HT-29 (cell line): ENCODE measurements around the gene AGO4. TPM values are rescaled to one million over a fixed set of nuclear protein-coding genes. Genes with fewer than 3 reads are reported as not detected.

ENCODE experiments used
- DNase-seq: peaks from one replicate; pipeline ENCODE4 v3.0.0-alpha.2; 2015; ENCODE audit warnings: low spot score
- total RNA-seq: library from RNA; depleted of rRNA; stranded (reverse); fragments of >200 nt; shearing (Covaris generic); gene quantifications from 2 replicates; pipeline ENCODE4 v1.2.3, GENCODE V29; 2014; rRNA removed

AGO4 gene
- total RNA-seq, 1 experiment from 2014 or later = 2.8 TPM

DNA sequence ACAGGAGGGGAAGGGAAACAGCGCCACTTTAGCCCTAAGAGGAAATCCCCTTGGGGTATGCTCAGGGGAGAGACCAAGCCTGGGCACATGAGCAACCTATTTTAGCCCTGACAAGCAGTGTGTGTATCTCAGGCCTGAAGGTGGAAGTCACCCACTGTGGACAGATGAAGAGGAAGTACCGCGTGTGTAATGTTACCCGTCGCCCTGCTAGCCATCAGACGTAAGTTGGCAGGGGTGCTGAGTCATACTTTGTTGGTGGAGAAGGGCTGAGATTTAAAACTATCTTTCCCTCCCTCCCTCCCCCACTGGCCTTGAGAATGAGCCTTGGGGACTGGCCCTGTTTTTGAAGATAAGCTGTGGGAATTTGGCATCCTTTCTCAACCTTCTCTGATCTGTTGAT is 86.4 kb downstream of the AGO4 start:
- no peak for DNase-seq

DNA sequence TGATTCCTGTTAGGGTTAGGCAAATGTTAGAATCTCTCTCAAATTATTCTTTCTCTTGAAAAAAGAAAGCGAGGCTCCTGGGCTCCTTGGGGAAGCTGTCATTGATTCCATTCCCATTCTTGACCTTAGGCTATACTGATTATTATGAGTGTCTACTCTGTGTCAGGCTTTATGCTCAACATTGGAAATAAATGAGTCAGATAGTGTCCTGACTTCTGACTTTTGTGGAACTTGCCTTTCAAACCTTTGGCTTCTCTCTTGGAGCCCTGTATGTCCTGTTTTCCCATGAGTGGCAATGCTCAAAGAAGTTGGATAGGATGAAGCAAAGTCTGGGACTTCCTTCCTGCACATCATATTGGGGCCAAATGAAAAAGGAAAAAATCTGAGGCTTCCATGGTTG is 86.8 kb downstream of the AGO4 start:
- DNase-seq = no peak

DNA sequence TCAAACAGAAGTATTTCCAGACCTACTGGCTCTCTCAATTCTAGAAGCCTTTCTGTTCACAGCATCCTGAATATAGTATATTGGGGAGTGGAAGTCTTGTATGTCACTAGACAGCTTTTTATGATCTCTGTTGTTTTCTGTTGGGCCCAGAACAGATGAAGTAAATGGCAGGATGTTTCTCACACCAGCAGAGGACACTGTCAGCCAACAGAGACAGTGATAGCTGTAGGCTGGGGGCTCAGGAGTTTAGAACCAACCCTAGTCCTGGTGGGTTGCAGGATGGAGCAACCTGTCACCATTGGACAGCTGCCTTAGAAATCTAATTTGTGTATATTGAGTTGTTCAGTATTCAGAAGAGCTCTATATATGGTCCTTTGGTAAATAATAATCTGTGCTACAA is 92.1 kb downstream of the AGO4 start:
- DNase-seq = no peak

DNA sequence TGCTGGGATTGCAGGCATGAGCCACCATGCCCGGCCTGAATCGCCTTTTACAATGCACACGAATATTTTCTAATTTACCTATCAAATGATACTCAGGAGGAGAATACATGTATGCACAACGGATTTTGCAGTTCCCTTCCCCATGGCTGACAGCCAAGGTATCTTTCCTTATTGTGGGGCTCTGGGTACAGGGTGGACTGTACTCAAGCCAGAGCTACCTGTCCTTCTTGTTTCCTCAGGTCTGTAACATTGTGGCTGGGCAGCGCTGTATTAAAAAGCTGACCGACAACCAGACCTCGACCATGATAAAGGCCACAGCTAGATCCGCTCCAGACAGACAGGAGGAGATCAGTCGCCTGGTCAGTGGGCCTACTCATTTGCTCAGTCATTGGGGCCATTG is 93.4 kb downstream of the AGO4 start:
- no peak for DNase-seq

GRCh38 chr1:35902671-35903070 is 94.9 kb downstream of the AGO4 start:
- DNase-seq = no peak

Other genes starting within 250 kb of the AGO4 start
- gene TFAP2E, start 234.7 kb upstream of the AGO4 start, total RNA-seq = 0.05 and 0.28 TPM in 2 replicates
- gene PSMB2, start 166.5 kb upstream of the AGO4 start, total RNA-seq = 39.1 and 42.2 TPM in 2 replicates
- gene C1orf216, start 89.1 kb upstream of the AGO4 start, total RNA-seq = 22.2 and 25.5 TPM in 2 replicates
- 9.4 and 10.9 TPM in 2 replicates for gene CLSPN, start 38.0 kb upstream of the AGO4 start, total RNA-seq
- 11.1 and 13.6 TPM in 2 replicates for gene AGO1, start 75.2 kb downstream of the AGO4 start, total RNA-seq
- 14.7 and 29.7 TPM in 2 replicates for gene AGO3, start 123.1 kb downstream of the AGO4 start, total RNA-seq